K562 (cell line): ENCODE data around the gene POMGNT2. TPM values are rescaled to one million over a fixed set of nuclear protein-coding genes. Genes with fewer than 3 reads are reported as not detected.

Experiments
- CREB3 ChIP-seq: fragments of 450-650 bp; conservative IDR thresholded peaks from 2 replicates; pipeline ENCODE4 v1.6.1; 2016; ENCODE audit warnings: missing genetic modification characterization, low read depth, mild to moderate bottlenecking, missing compliant biosample characterization, moderate library complexity
- E2F5 ChIP-seq: sonication (generic); formaldehyde crosslinking; IDR thresholded peaks from 2 replicates; pipeline ENCODE4 v1.8.0; 2022; ENCODE audit warnings: mild to moderate bottlenecking, missing genetic modification reagents
- HNRNPK ChIP-seq: fragments of 200-400 bp; formaldehyde crosslinking; IDR thresholded peaks from one replicate; pipeline ENCODE4 v1.6.1; 2018; ENCODE audit warnings: mild to moderate bottlenecking, low read depth, low read length; ENCODE audit not compliant: poor library complexity, severe bottlenecking
- JUNB ChIP-seq: fragments of 450-650 bp; formaldehyde crosslinking; conservative IDR thresholded peaks from 2 replicates; pipeline ENCODE4 v1.4.0; 2020; ENCODE audit warnings: mild to moderate bottlenecking
- KLF1 ChIP-seq: fragments of 450-650 bp; IDR thresholded peaks from 2 replicates; pipeline ENCODE4 v1.6.1; 2016; ENCODE audit warnings: missing genetic modification characterization, missing compliant biosample characterization
- LCOR ChIP-seq: sonication (generic); formaldehyde crosslinking; IDR thresholded peaks from 2 replicates; pipeline ENCODE4 v1.8.0; 2022; ENCODE audit warnings: mild to moderate bottlenecking, missing genetic modification reagents
- NR2C2 ChIP-seq, 2 experiments: fragments of 200-800 bp in 1 of 2; sonication (Bioruptor generic) in 1 of 2; sonication (generic) in 1 of 2; formaldehyde crosslinking in 1 of 2; IDR thresholded peaks; 2 replicates each; pipeline versions ENCODE4 v1.6.1 to v1.8.0; 2016 to 2022; ENCODE audit warnings: mild to moderate bottlenecking in 1 of 2, missing compliant biosample characterization in 1 of 2, missing genetic modification characterization in 1 of 2, missing genetic modification reagents in 1 of 2
- POLR2AphosphoS5 ChIP-seq: IDR thresholded peaks from 2 replicates; pipeline ENCODE4 v1.6.1; 2011; ENCODE audit warnings: mild to moderate bottlenecking, low read depth, low read length, moderate library complexity; ENCODE audit not compliant: control insufficient read depth, insufficient read depth
- SRSF1 ChIP-seq: fragments of 200-400 bp; formaldehyde crosslinking; IDR thresholded peaks from 2 replicates; pipeline ENCODE4 v1.6.1; 2017; ENCODE audit warnings: mild to moderate bottlenecking, low read depth, low read length, moderate library complexity
- SRSF3 ChIP-seq: fragments of 200-400 bp; formaldehyde crosslinking; IDR thresholded peaks from 2 replicates; pipeline ENCODE4 v1.6.1; 2016; ENCODE audit warnings: mild to moderate bottlenecking, low read length, moderate library complexity; ENCODE audit not compliant: insufficient read depth
- STAT5A ChIP-seq: IDR thresholded peaks from 2 replicates; pipeline ENCODE4 v1.6.1; 2012; ENCODE audit warnings: low read length, inconsistent platforms, borderline replicate concordance
- TCF3 ChIP-seq: sonication (generic); formaldehyde crosslinking; IDR thresholded peaks from 2 replicates; pipeline ENCODE4 v1.4.0; 2020; ENCODE audit warnings: mild to moderate bottlenecking, missing genetic modification reagents
- TCF7L2 ChIP-seq: fragments of 150-350 bp; IDR thresholded peaks from 2 replicates; pipeline ENCODE4 v1.6.1; 2016; ENCODE audit warnings: low read depth, mild to moderate bottlenecking, low read length, moderate library complexity
- ZBTB33 ChIP-seq: sonication (generic); formaldehyde crosslinking; IDR thresholded peaks from 2 replicates; pipeline ENCODE4 v1.8.1; 2023; ENCODE audit warnings: mild to moderate bottlenecking, missing genetic modification reagents
- ZKSCAN1 ChIP-seq: fragments of 150-350 bp; IDR thresholded peaks from 2 replicates; pipeline ENCODE4 v1.6.1; 2016; ENCODE audit warnings: low read depth, low read length
- ZNF696 ChIP-seq: fragments of 250-450 bp; sonication (Bioruptor Pico); conservative IDR thresholded peaks from 2 replicates; pipeline ENCODE4 v1.4.0; 2020; ENCODE audit warnings: mild to moderate bottlenecking, moderate library complexity
- polyA plus RNA-seq, 8 experiments: library from polyadenylated mRNA; depleted of rRNA in 4 of 8; stranded (reverse) in 5 of 8; unstranded in 3 of 8; fragments of >200 nt; fragmentation: Nextera tagmentation in 2 of 8; fragmentation: Illumina TruSeq in 1 of 8; extraction: Ambion mirVana in 2 of 8; extraction: Trizol in 1 of 8; gene quantifications; 2 replicates each; pipeline versions ENCODE4 v1.2.1 to v1.2.3, GENCODE V29; 2011 to 2014; ENCODE audit warnings: inconsistent platforms in 1 of 8, missing spikeins in 1 of 8
- total RNA-seq, 7 experiments: library from RNA; depleted of rRNA in 6 of 7; stranded (reverse); fragments of >200 nt in 6 of 7; fragmentation: Illumina TruSeq in 2 of 7; extraction: Trizol in 2 of 7; gene quantifications; 2 replicates each; pipeline versions ENCODE4 v1.2.1 to v1.2.3, GENCODE V29; 2011 to 2021; ENCODE audit warnings: low replicate concordance in 1 of 7
- TF ChIP-seq, protein P1 (sequence below): fragments of 450-650 bp; IDR thresholded peaks from 2 replicates; pipeline ENCODE4 v1.6.1; 2016; ENCODE audit warnings: low read depth, mild to moderate bottlenecking, moderate library complexity
- TF ChIP-seq, protein P2 (sequence below): fragments of 450-650 bp; IDR thresholded peaks from 2 replicates; pipeline ENCODE4 v1.6.1; 2014; ENCODE audit warnings: low read depth, mild to moderate bottlenecking, moderate library complexity, borderline replicate concordance
- TF ChIP-seq, protein P3 (sequence below): fragments of 250-450 bp; sonication (Bioruptor Pico); IDR thresholded peaks from 2 replicates; pipeline ENCODE4 v1.8.0; 2022; ENCODE audit warnings: inconsistent platforms, mild to moderate bottlenecking, moderate library complexity, borderline replicate concordance

POMGNT2 gene
- total and polyA plus RNA-seq, 9 of the 15 experiments (the other 6 are each of a cell fraction or from before 2014, with no cell fraction given) = 0.65 to 14.1 (median 10.3) TPM

DNA sequence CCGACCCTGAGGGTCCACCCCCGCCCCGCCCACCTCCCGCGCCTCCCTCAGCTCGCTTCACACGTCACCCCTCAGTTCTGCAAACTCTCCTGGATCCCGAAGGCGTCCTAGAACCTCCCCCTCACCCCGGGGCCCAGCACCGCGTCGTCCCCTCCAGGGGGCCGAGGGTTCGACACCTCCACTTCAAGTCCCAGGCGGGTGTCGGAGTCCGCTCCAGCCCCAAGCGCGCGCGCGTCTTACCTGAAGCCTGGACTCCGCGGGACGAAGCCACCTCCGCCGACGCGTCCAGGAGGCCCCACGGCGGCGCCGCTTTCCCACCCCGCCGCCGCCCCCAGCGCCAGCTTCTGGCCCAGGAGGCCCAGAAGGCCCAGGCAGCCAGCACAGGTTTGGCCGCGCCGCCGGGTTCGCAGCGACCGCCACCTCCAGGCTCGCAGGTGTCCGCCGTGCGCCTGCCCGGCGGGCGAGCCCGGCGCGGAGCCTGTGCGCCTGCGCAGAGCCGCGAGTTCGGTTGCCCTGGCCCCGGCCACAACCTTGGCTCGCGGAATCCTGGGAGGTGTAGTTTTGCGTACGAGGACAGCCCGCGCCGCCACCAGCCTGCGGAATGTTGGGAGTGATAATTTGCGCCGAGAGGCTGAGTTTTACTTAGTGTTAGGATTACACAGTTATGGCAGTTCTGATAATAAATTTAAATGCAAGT, at the start of gene POMGNT2 (continued):
- TF ChIP-seq STAT5A = no peak
- TF ChIP-seq NR2C2 (CRISPR knock-in tag; IDR thresholded peaks at IDR 0.05) = peak; percentile 56; the same call in 1 of the 2 replicates
- TF ChIP-seq NR2C2 (tag; IDR thresholded peaks at IDR 0.05) = peak; percentile 96
- TF ChIP-seq, protein P1, sequence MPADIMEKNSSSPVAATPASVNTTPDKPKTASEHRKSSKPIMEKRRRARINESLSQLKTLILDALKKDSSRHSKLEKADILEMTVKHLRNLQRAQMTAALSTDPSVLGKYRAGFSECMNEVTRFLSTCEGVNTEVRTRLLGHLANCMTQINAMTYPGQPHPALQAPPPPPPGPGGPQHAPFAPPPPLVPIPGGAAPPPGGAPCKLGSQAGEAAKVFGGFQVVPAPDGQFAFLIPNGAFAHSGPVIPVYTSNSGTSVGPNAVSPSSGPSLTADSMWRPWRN = no peak
- no peak for TF ChIP-seq SRSF3
- TF ChIP-seq LCOR (CRISPR knock-in tag) = 0 out of 2 replicates have a peak, but pooled peaks have one; percentile 29
- TF ChIP-seq CREB3 (tag) = no peak
- peak; percentile 45; the same call in 1 of the 2 replicates for TF ChIP-seq ZBTB33 (CRISPR knock-in tag)
- TF ChIP-seq, protein P2, sequence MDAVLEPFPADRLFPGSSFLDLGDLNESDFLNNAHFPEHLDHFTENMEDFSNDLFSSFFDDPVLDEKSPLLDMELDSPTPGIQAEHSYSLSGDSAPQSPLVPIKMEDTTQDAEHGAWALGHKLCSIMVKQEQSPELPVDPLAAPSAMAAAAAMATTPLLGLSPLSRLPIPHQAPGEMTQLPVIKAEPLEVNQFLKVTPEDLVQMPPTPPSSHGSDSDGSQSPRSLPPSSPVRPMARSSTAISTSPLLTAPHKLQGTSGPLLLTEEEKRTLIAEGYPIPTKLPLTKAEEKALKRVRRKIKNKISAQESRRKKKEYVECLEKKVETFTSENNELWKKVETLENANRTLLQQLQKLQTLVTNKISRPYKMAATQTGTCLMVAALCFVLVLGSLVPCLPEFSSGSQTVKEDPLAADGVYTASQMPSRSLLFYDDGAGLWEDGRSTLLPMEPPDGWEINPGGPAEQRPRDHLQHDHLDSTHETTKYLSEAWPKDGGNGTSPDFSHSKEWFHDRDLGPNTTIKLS = peak; percentile 88
- TF ChIP-seq, protein P3, sequence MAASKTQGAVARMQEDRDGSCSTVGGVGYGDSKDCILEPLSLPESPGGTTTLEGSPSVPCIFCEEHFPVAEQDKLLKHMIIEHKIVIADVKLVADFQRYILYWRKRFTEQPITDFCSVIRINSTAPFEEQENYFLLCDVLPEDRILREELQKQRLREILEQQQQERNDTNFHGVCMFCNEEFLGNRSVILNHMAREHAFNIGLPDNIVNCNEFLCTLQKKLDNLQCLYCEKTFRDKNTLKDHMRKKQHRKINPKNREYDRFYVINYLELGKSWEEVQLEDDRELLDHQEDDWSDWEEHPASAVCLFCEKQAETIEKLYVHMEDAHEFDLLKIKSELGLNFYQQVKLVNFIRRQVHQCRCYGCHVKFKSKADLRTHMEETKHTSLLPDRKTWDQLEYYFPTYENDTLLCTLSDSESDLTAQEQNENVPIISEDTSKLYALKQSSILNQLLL (CRISPR knock-in tag) = no peak
- no peak for TF ChIP-seq E2F5
- TF ChIP-seq ZKSCAN1 = no peak
- no peak for TF ChIP-seq TCF3 (CRISPR knock-in tag)
- TF ChIP-seq KLF1 (tag) = peak; percentile 21; the same call in 1 of the 2 replicates
- TF ChIP-seq HNRNPK = no peak
- no peak for TF ChIP-seq TCF7L2
- TF ChIP-seq SRSF1 = no peak
- no peak for TF ChIP-seq POLR2AphosphoS5
- no peak for TF ChIP-seq JUNB (CRISPR knock-in tag)
- no peak for TF ChIP-seq ZNF696 (CRISPR knock-in tag)
